ENCODE measurements around the gene TPST2.

Gene TPST2

DNA sequence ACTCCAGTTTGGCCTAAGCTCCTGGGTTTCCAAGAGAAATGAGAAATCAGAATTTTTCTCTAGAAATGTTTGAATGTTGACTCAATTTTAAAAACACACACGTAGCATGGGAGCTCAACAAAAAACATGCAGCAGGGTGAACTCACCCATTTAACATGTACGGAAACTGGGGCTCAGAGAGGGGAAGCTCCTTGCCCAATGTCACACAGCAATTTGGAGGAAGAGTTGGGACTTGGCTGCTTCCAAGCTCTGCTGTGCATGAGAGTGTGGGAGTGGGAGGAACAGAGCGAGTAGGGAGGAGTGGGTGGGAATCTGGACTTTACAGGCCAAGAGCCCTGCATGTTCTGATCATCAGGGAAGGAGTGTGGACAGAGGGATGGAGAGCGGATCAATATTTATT, 5.9 kb downstream of the TPST2 start:
- Mint-ChIP-seq H3K4me3 (no peak overlapping the region), H3K27ac (peak overlapping the region in 2 of 3 experiments; percentile 36 to 68), H3K4me1 (peaks cover 11% of the 10 kb centered on the region), H3K9me3 (no peaks in the 10 kb centered on the region), H3K36me3 (ENCODE audit: low read depth) (peaks cover 8% of the 10 kb centered on the region), H3K27me3 (ENCODE audit: low read depth) (peaks cover 5% of the 10 kb centered on the region)
- TF ChIP-seq, protein P1, sequence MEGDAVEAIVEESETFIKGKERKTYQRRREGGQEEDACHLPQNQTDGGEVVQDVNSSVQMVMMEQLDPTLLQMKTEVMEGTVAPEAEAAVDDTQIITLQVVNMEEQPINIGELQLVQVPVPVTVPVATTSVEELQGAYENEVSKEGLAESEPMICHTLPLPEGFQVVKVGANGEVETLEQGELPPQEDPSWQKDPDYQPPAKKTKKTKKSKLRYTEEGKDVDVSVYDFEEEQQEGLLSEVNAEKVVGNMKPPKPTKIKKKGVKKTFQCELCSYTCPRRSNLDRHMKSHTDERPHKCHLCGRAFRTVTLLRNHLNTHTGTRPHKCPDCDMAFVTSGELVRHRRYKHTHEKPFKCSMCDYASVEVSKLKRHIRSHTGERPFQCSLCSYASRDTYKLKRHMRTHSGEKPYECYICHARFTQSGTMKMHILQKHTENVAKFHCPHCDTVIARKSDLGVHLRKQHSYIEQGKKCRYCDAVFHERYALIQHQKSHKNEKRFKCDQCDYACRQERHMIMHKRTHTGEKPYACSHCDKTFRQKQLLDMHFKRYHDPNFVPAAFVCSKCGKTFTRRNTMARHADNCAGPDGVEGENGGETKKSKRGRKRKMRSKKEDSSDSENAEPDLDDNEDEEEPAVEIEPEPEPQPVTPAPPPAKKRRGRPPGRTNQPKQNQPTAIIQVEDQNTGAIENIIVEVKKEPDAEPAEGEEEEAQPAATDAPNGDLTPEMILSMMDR (IDR thresholded peaks at IDR 0.05; ENCODE audit: unreplicated experiment in 3 of 3): no peak

DNA sequence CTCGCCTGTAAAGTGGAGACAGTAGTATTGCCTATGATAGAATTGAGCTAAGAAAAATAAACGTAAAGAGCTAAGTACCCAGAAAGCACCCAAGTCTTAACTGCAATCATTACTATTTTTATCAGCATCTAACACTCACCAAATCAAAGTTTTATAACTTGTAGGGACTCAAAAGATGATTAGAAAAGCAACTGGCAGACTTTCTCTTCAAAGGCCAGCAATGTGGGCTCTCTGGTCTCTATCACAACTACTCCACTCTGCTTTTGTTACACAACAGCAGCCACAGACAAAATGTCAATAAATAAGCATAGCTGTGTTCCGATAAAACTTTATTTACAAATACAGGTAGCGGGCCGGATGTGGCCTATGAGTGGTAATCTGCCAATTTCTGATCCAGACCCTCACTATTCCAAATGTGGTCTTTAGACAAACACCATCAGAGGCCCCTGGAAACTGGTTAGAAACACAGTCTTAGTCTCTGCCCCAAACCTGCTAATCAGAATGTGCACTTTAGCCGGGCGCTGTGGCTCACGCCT, 8.2 kb downstream of the TPST2 start:
- H3K27ac Mint-ChIP-seq: no peak overlapping the region
- TF ChIP-seq, protein P1 (IDR thresholded peaks at IDR 0.05; ENCODE audit: unreplicated experiment in 3 of 3): no peak
- H3K4me1 Mint-ChIP-seq: peaks cover 11% of the 10 kb centered on the region
- H3K27me3 Mint-ChIP-seq (ENCODE audit: low read depth): peaks cover 5% of the 10 kb centered on the region
- no peaks in the 10 kb centered on the region for H3K9me3 Mint-ChIP-seq
- H3K36me3 Mint-ChIP-seq (ENCODE audit: low read depth): peaks cover 4% of the 10 kb centered on the region
- no peak overlapping the region for H3K4me3 Mint-ChIP-seq

DNA sequence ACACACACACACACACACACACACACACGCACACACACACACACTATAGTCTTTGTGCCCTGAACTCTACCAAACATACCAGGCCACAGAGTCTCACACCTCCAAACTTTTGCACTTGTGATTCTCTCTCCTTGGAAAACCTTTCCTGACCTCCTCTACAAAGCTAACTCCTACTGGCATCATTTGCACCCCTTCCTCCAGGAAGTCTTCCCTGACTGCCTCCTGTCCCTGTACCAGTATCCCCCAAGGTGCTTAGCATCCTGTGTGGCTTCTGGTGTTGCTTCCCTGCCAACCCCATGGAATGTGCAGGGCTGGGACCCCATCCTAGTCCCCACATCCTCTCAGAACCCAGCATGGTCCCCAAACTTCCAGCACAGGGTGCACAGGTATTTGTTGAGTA, 8.9 kb downstream of the TPST2 start:
- TF ChIP-seq, protein P1 (IDR thresholded peaks at IDR 0.05; ENCODE audit: unreplicated experiment in 3 of 3): no peak
- Mint-ChIP-seq H3K9me3 (no peaks in the 10 kb centered on the region), H3K4me3 (no peak overlapping the region), H3K27ac (no peak overlapping the region), H3K4me1 (peaks cover 17% of the 10 kb centered on the region), H3K27me3 (ENCODE audit: low read depth) (peaks cover 5% of the 10 kb centered on the region), H3K36me3 (ENCODE audit: low read depth) (peaks cover 8% of the 10 kb centered on the region)

DNA sequence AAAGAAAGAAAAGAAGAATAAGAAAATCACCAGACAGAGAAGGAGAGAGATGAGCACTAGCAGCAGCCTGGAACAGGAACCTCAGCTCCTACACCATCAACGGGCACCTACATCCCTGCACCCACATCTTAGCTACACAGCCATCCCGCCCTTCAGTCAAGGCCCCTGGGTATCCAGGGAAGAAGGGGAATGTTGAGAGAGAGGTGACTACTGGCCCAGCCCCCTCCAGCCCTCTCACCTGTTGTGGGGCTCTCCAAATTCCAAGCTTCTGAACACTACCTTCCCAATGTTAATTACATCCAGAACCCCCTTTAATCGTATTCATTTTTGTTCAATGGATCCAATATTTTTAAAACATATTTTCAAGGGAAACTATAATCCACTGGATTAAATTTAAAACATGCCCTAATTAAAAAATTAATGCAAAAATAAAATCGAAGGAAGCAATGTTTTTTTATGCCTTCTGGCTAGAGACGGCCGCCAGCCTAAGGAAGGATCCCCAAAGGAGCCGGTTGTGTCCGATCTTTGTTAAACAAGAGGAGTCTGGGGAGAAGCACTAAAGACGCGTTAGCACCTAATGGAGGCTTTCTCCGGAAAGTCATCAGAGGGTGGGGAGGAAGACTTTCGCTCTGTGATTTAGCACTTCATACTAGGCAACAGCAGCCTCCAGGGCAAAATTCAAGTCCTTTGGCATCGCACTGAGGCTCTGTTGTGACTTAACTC, 9.5 kb downstream of the TPST2 start:
- Mint-ChIP-seq H3K4me3 (no peak overlapping the region), H3K4me1 (peaks cover 15% of the 10 kb centered on the region), H3K36me3 (ENCODE audit: low read depth) (peaks cover 8% of the 10 kb centered on the region), H3K27ac (no peak overlapping the region), H3K9me3 (no peaks in the 10 kb centered on the region), H3K27me3 (ENCODE audit: low read depth) (peaks cover 4% of the 10 kb centered on the region)
- TF ChIP-seq, protein P1 (IDR thresholded peaks at IDR 0.05; ENCODE audit: unreplicated experiment in 3 of 3): no peak

DNA sequence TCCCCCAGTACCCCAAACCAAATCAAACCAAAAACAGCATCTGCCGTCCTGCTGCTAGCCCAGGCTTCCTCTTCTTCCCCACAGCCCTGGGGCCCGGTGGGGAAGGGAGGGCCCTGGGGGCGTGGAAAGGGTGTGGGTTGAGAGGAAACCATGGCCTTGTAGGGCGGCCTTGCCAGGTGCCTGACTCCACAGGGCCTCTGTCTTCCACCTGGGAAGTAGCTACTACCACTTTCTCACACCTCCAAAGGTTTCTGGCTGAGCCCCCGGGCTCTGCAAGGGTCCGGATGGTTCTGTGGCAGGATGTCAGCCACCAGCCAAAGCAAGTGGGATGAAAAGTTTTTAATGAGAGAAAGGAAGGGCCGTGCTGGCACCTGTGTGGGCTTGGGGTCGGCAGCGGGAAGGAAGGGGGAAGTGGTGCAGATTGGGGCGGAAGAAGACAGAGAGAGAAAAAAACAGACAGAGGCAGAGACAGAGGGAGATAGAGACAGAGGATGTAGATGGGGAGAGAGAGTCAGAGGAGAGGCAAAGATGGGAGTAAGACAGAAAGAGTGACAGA, 10.5 kb downstream of the TPST2 start:
- Mint-ChIP-seq H3K9me3 (no peaks in the 10 kb centered on the region), H3K27me3 (ENCODE audit: low read depth) (no peaks in the 10 kb centered on the region), H3K27ac (no peak overlapping the region), H3K4me3 (no peak overlapping the region), H3K36me3 (ENCODE audit: low read depth) (peaks cover 8% of the 10 kb centered on the region), H3K4me1 (peaks cover 11% of the 10 kb centered on the region)
- TF ChIP-seq, protein P1 (IDR thresholded peaks at IDR 0.05; ENCODE audit: unreplicated experiment in 3 of 3): no peak

Measured in nephron (organoid).